NCI-H524 treated with DMSO at 0.1 percent for 48 hours (cell line): ENCODE measurements around the gene COPRS.
"Not testable (repeated sequence)": the region's sequence is repeated elsewhere in the genome, so short reads cannot be mapped to it uniquely, and the experiment has no call there.

ENCODE experiments used
- DNase-seq: peaks from one replicate; lab custom pipeline; 2025; lab: John Stamatoyannopoulos, UW

COPRS gene

GRCh38 chr17:31843070-31843745 lies 15.8 kb downstream of the COPRS start:
- no peak for DNase-seq

- DNase-seq: peak; percentile 28
Observed at GRCh38 chr17:31842195-31843069, 16.6 kb downstream of the COPRS start.

- no peak for DNase-seq
Observed at GRCh38 chr17:31841850-31842194, 17.2 kb downstream of the COPRS start.

GRCh38 chr17:31838636-31839225 lies 20.3 kb downstream of the COPRS start:
- peak; percentile 88 for DNase-seq

GRCh38 chr17:31835984-31836383 lies 23.1 kb downstream of the COPRS start:
- no peak for DNase-seq

GRCh38 chr17:31834448-31834847 lies 24.6 kb downstream of the COPRS start:
- no peak for DNase-seq

GRCh38 chr17:31832746-31833145 lies 26.3 kb downstream of the COPRS start:
- DNase-seq: no peak

GRCh38 chr17:31830971-31831858 lies 27.8 kb downstream of the COPRS start:
- no peak for DNase-seq

- no peak for DNase-seq
Observed at GRCh38 chr17:31829649-31830048, 29.4 kb downstream of the COPRS start.

- not testable (repeated sequence) for DNase-seq
Observed at GRCh38 chr17:31828955-31829354, 30.1 kb downstream of the COPRS start.

- peak; percentile 45 for DNase-seq
Observed at GRCh38 chr17:31825961-31826691, 32.9 kb downstream of the COPRS start.

GRCh38 chr17:31824766-31825360 lies 34.2 kb downstream of the COPRS start:
- DNase-seq: no peak

GRCh38 chr17:31823014-31823413 lies 36.0 kb downstream of the COPRS start:
- DNase-seq: no peak

- DNase-seq: no peak
Observed at GRCh38 chr17:31820691-31821435, 38.2 kb downstream of the COPRS start.

- no peak for DNase-seq
Observed at GRCh38 chr17:31819578-31819977, 39.5 kb downstream of the COPRS start.

- DNase-seq: not testable (repeated sequence)
Observed at GRCh38 chr17:31818863-31819262, 40.2 kb downstream of the COPRS start.

GRCh38 chr17:31815212-31815730 lies 43.8 kb downstream of the COPRS start:
- DNase-seq: no peak

GRCh38 chr17:31811101-31811500 lies 47.9 kb downstream of the COPRS start:
- DNase-seq: no peak

- not testable (repeated sequence) for DNase-seq
Observed at GRCh38 chr17:31809876-31810275, 49.2 kb downstream of the COPRS start.

GRCh38 chr17:31808521-31809050 lies 50.5 kb downstream of the COPRS start:
- no peak for DNase-seq
